ENCODE measurements around the gene TCTN2. TPM values are rescaled to one million over a fixed set of nuclear protein-coding genes. Genes with fewer than 3 reads are reported as not detected.

Gene TCTN2
- total RNA-seq, 4 donors from 2014 or later: 5.4 to 10.0 (median 8.0) TPM

- Histone ChIP-seq H3K27ac (replicated peaks in 1 of 4) (no peak overlapping the region), H3K4me3 (peak overlapping the region; percentile 87 to 100 (median 96)), H3K27me3 (no peaks in the 10 kb centered on the region), H3K9me3 (no peaks in the 10 kb centered on the region), H3K36me3 (peaks cover under 1 to 8% (median 3%) of the 10 kb centered on the region in 4 donors), H3K4me1 (peaks cover 23 to 37% (median 29%) of the 10 kb centered on the region in 4 donors)
- intact Hi-C loops (cut with DNase I): loop anchor here (10.0 kb wide), 1 partner anchor 261 kb away; the partner anchor contains the start of genes CCDC92 and ZNF664
- 72% methylated on average over 10 of the region's 10 CpGs for WGBS
- DNase-seq (ENCODE audit: extremely low spot score): no peak
- TF ChIP-seq CTCF (IDR thresholded peaks at IDR 0.05): no peak
- no peak for TF ChIP-seq EP300 (IDR thresholded peaks at IDR 0.05)
Observed at GRCh38 chr12:123713823-123714585, 43.1 kb downstream of the TCTN2 start.

GRCh38 chr12:123715195-123715594 lies 44.3 kb downstream of the TCTN2 start:
- no peak overlapping the region for H3K27ac ChIP-seq (replicated peaks in 1 of 4)
- no peak overlapping the region for H3K4me3 ChIP-seq
- 50% methylated on average over 2 of the region's 2 CpGs for WGBS
- peaks cover 9 to 20% (median 12%) of the 10 kb centered on the region in 4 donors for H3K36me3 ChIP-seq
- no peak for TF ChIP-seq POLR2AphosphoS5 (IDR thresholded peaks at IDR 0.05)
- no peak for TF ChIP-seq POLR2A (IDR thresholded peaks at IDR 0.05; ENCODE audit: low read depth)
- intact Hi-C loops (cut with DNase I): loop anchor here (10.0 kb wide), 1 partner anchor 260 kb away; the partner anchor contains the start of genes CCDC92 and ZNF664
- no peaks in the 10 kb centered on the region for H3K27me3 ChIP-seq
- no peaks in the 10 kb centered on the region for H3K9me3 ChIP-seq
- DNase-seq (ENCODE audit: extremely low spot score): no peak
- peaks cover 23 to 37% (median 29%) of the 10 kb centered on the region in 4 donors for H3K4me1 ChIP-seq

GRCh38 chr12:123717350-123717749 lies 46.4 kb downstream of the TCTN2 start:
- H3K27ac ChIP-seq (replicated peaks in 1 of 4): no peak overlapping the region
- H3K36me3 ChIP-seq: peaks cover 17 to 39% (median 31%) of the 10 kb centered on the region in 4 donors
- H3K9me3 ChIP-seq: no peaks in the 10 kb centered on the region
- TF ChIP-seq CTCF (IDR thresholded peaks at IDR 0.05): no peak
- TF ChIP-seq POLR2AphosphoS5 (IDR thresholded peaks at IDR 0.05): no peak
- TF ChIP-seq POLR2A (IDR thresholded peaks at IDR 0.05; ENCODE audit: low read depth): no peak
- TF ChIP-seq EP300 (IDR thresholded peaks at IDR 0.05): no peak
- H3K4me1 ChIP-seq: peaks cover 18 to 28% (median 23%) of the 10 kb centered on the region in 4 donors
- intact Hi-C loops (cut with DNase I): loop anchor here (10.0 kb wide), 1 partner anchor 257 kb away; the partner anchor contains the start of genes CCDC92 and ZNF664
- H3K27me3 ChIP-seq: no peaks in the 10 kb centered on the region
- H3K4me3 ChIP-seq: no peak overlapping the region
- no peak for DNase-seq (ENCODE audit: extremely low spot score)
- 90% methylated on average over 3 of the region's 3 CpGs for WGBS

GRCh38 chr12:123720141-123720814 lies 49.4 kb downstream of the TCTN2 start:
- Histone ChIP-seq H3K4me3 (no peak overlapping the region), H3K4me1 (peaks cover 0 to 1% (median under 1%) of the 10 kb centered on the region in 4 donors), H3K36me3 (peaks cover 23 to 68% (median 52%) of the 10 kb centered on the region in 4 donors), H3K27ac (replicated peaks in 1 of 4) (no peak overlapping the region), H3K27me3 (no peaks in the 10 kb centered on the region), H3K9me3 (no peaks in the 10 kb centered on the region)
- WGBS: 90% methylated on average over 5 of the region's 5 CpGs
- TF ChIP-seq CTCF (IDR thresholded peaks at IDR 0.05) (no peak), POLR2AphosphoS5 (IDR thresholded peaks at IDR 0.05) (no peak), EP300 (IDR thresholded peaks at IDR 0.05) (no peak), POLR2A (IDR thresholded peaks at IDR 0.05; ENCODE audit: low read depth) (no peak)
- intact Hi-C loops (cut with DNase I): no loop called here
- no peak for DNase-seq (ENCODE audit: extremely low spot score)

- intact Hi-C loops (cut with DNase I): no loop called here
- Histone ChIP-seq H3K4me1 (no peaks in the 10 kb centered on the region), H3K27ac (replicated peaks in 1 of 4) (no peak overlapping the region), H3K36me3 (peaks cover 33 to 77% (median 61%) of the 10 kb centered on the region in 4 donors), H3K9me3 (no peaks in the 10 kb centered on the region), H3K27me3 (no peaks in the 10 kb centered on the region), H3K4me3 (no peak overlapping the region)
- 95% methylated on average over 2 of the region's 2 CpGs for WGBS
- TF ChIP-seq POLR2AphosphoS5 (IDR thresholded peaks at IDR 0.05): no peak
- TF ChIP-seq POLR2A (IDR thresholded peaks at IDR 0.05; ENCODE audit: low read depth): no peak
- no peak for TF ChIP-seq CTCF (IDR thresholded peaks at IDR 0.05)
- no peak for TF ChIP-seq EP300 (IDR thresholded peaks at IDR 0.05)
- no peak for DNase-seq (ENCODE audit: extremely low spot score)
Observed at GRCh38 chr12:123721245-123721644, 50.3 kb downstream of the TCTN2 start.
